SJCRH30 (cell line): ENCODE results near the gene PFKM. TPM values are rescaled to one million over a fixed set of nuclear protein-coding genes. Genes with fewer than 3 reads are reported as not detected.
"Not testable (repeated sequence)": the region's sequence is repeated elsewhere in the genome, so short reads cannot be mapped to it uniquely, and the experiment has no call there.

ENCODE experiments used
- DNase-seq, 2 experiments: peaks; one replicate each; pipeline ENCODE4 v3.0.0-alpha.2; 2015 to 2020
- H3K27ac ChIP-seq: fragments of 250-450 bp; sonication (Bioruptor Pico); 2 replicates; pipeline ENCODE4 v1.5.1; 2020; ENCODE audit warnings: mild to moderate bottlenecking, moderate library complexity
- H3K27me3 ChIP-seq: fragments of 250-450 bp; sonication (Bioruptor Pico); 2 replicates; pipeline ENCODE4 v1.5.1; 2020; ENCODE audit warnings: mild to moderate bottlenecking, moderate library complexity
- H3K36me3 ChIP-seq: fragments of 250-450 bp; sonication (Bioruptor Pico); 2 replicates; pipeline ENCODE4 v1.5.1; 2020; ENCODE audit warnings: mild to moderate bottlenecking, moderate library complexity
- H3K4me1 ChIP-seq: fragments of 250-450 bp; sonication (Bioruptor Pico); 2 replicates; pipeline ENCODE4 v1.5.1; 2020; ENCODE audit warnings: mild to moderate bottlenecking, moderate library complexity
- H3K4me3 ChIP-seq: fragments of 250-450 bp; sonication (Bioruptor Pico); 2 replicates; pipeline ENCODE4 v1.5.1; 2020; ENCODE audit warnings: mild to moderate bottlenecking, moderate library complexity
- H3K9me3 ChIP-seq: fragments of 250-450 bp; sonication (Bioruptor Pico); replicated peaks from 2 replicates; pipeline ENCODE4 v1.5.1; 2020; ENCODE audit warnings: mild to moderate bottlenecking, moderate library complexity
- total RNA-seq: library from RNA; depleted of rRNA; stranded (reverse); fragments of >200 nt; shearing (Covaris generic); gene quantifications from 2 replicates; pipeline ENCODE4 v1.2.3, GENCODE V29; 2014

The PFKM gene
- total RNA-seq, 1 experiment from 2014 or later: 69.3 TPM

- Histone ChIP-seq H3K9me3 (no peaks in the 10 kb centered on the region), H3K4me1 (peaks cover 7% of the 10 kb centered on the region; the same call in 1 of the 2 replicates), H3K4me3 (peak overlapping the region; percentile 87), H3K27me3 (no peaks in the 10 kb centered on the region), H3K27ac (no peak overlapping the region), H3K36me3 (peaks cover 3% of the 10 kb centered on the region; the same call in 1 of the 2 replicates)
- no peak for DNase-seq
These were observed 14.6 kb upstream of the PFKM start for GRCh38 chr12:48104531-48104930.

- Histone ChIP-seq H3K4me1 (peaks cover 7% of the 10 kb centered on the region; the same call in 1 of the 2 replicates), H3K9me3 (no peaks in the 10 kb centered on the region), H3K27ac (peak overlapping the region; percentile 92), H3K4me3 (peak overlapping the region; percentile 87), H3K27me3 (no peaks in the 10 kb centered on the region), H3K36me3 (no peaks in the 10 kb centered on the region)
- no peak for DNase-seq
These were observed 13.8 kb upstream of the PFKM start for GRCh38 chr12:48105321-48105866.

GRCh38 chr12:48105867-48106680 is 13.1 kb upstream of the PFKM start, which contains the start of gene SENP1:
SENP1 (minus strand) TSS chr12:48106079; CDS start chr12:48101472, 4,607 bp downstream.
- peak; percentile 91 for DNase-seq
- Histone ChIP-seq H3K4me3 (peak within 1 kb of the TSS; percentile 87), H3K36me3 (no peaks in the 10 kb centered on the region), H3K9me3 (no peaks in the 10 kb centered on the region), H3K4me1 (peaks cover 7% of the 10 kb centered on the region; the same call in 1 of the 2 replicates), H3K27ac (peak within 1 kb of the TSS; percentile 92), H3K27me3 (no peaks in the 10 kb centered on the region)

GRCh38 chr12:48106681-48107613 is 12.2 kb upstream of the PFKM start:
- no peak for DNase-seq
- Histone ChIP-seq H3K4me1 (peaks cover 7% of the 10 kb centered on the region; the same call in 1 of the 2 replicates), H3K4me3 (peak overlapping the region; percentile 87), H3K9me3 (no peaks in the 10 kb centered on the region), H3K36me3 (no peaks in the 10 kb centered on the region), H3K27me3 (no peaks in the 10 kb centered on the region), H3K27ac (peak overlapping the region; percentile 92)

- H3K36me3 ChIP-seq: no peaks in the 10 kb centered on the region
- H3K9me3 ChIP-seq: no peaks in the 10 kb centered on the region
- no peak for DNase-seq
- H3K4me3 ChIP-seq: no peak overlapping the region
- no peaks in the 10 kb centered on the region for H3K27me3 ChIP-seq
- H3K27ac ChIP-seq: no peak overlapping the region
- peaks cover 6% of the 10 kb centered on the region; the same call in 1 of the 2 replicates for H3K4me1 ChIP-seq
These were observed 9.7 kb upstream of the PFKM start for GRCh38 chr12:48109424-48109823.

DNA sequence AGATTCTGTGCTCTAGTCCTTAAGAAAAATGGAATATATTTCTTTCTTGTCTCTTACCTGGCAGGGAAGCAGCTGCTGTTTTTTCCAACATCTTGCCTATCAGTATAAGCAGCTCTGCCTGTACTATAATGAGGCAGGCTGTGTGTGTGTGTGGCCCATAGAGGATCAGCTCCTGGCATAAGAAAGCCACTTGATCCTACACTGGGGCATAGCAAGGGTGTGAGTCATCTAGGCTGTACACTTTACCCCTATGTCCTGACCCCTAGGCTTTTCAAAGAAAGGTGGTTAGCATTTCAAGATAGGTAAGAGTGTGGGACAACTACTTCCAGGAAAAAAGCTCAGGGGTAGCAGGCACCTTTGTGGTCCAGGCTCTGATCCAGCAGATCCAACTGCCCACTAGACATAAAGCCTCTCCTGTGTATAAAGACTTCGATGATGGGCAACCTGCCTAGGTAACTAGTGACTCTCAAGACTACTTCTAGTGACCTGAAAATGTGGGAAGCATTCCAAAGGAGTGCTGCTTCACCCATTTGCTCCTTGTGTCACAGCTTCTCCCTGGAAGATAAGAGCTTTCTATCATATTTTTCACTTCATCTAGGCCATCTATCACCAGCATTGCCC is 8.4 kb upstream of the PFKM start:
- H3K9me3 ChIP-seq: no peaks in the 10 kb centered on the region
- no peak overlapping the region for H3K27ac ChIP-seq
- H3K36me3 ChIP-seq: no peaks in the 10 kb centered on the region
- 0 out of 2 replicates have a peak, but pooled peaks cover 2% of the 10 kb centered on the region for H3K4me1 ChIP-seq
- H3K27me3 ChIP-seq: no peaks in the 10 kb centered on the region
- DNase-seq: no peak
- H3K4me3 ChIP-seq: no peak overlapping the region

DNA sequence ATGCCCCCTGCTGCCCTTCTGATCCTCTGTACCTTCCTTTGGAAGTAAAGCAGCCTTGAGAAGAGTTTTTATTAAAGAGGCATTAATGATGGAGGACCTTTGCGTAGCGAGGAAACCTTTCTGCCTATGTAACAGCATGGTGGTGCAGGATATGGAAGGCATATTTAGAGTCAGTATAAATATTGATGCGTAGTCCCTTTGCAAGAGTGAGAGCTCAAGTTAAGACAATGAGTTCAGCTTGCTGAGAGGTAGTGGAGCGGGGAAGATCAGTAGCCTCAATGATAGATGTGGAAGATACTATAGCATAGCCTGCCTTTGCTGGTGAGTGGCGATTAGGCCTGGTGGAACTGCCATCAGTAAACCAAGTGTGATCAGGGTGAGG is 7.9 kb upstream of the PFKM start:
- not testable (repeated sequence) for H3K27me3 ChIP-seq, H3K4me3 ChIP-seq, DNase-seq, H3K9me3 ChIP-seq, H3K27ac ChIP-seq, H3K36me3 ChIP-seq, H3K4me1 ChIP-seq

- no peaks in the 10 kb centered on the region for H3K9me3 ChIP-seq
- H3K4me3 ChIP-seq: no peak overlapping the region
- no peak for DNase-seq
- H3K27me3 ChIP-seq: peaks cover 12% of the 10 kb centered on the region
- H3K4me1 ChIP-seq: peaks cover 5% of the 10 kb centered on the region; the same call in 1 of the 2 replicates
- H3K36me3 ChIP-seq: no peaks in the 10 kb centered on the region
- no peak overlapping the region for H3K27ac ChIP-seq
These were observed 3.2 kb upstream of the PFKM start for GRCh38 chr12:48115957-48116356.

DNA sequence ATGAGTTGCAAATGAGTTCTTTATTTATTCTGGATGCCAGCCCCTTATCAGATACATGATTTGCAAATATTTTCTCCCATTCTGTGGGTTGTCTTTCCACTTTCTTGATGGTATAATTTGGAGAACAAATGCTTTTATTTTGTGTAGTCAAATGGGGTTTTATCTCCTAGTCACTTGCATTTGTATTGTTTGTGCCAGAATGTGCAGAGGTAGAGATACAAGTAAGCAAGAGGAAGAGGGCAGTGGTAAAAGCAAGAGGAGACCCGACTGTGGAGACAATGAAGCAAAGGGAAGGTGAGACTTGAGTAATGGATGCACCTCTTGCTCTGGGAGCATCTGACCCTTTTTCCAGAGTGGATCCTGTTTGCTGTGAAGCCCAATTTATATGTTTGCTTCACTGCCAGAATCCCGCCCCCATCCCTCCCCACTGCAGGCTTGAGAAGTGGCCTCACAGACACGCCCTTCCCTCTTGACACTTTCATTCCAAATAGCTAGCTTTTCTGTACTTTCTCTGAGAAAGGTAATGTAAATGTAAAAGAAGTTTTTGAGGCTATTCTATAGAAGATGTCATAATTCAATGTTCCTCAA is 786 bp upstream of the PFKM start:
- no peak overlapping the region for H3K27ac ChIP-seq
- H3K9me3 ChIP-seq: no peaks in the 10 kb centered on the region
- no peaks in the 10 kb centered on the region for H3K36me3 ChIP-seq
- H3K4me1 ChIP-seq: peaks cover 5% of the 10 kb centered on the region; the same call in 1 of the 2 replicates
- H3K27me3 ChIP-seq: peaks cover 12% of the 10 kb centered on the region
- peak overlapping the region; percentile 83 for H3K4me3 ChIP-seq
- peak in 1 of 2 experiments; percentile 22 for DNase-seq

DNA sequence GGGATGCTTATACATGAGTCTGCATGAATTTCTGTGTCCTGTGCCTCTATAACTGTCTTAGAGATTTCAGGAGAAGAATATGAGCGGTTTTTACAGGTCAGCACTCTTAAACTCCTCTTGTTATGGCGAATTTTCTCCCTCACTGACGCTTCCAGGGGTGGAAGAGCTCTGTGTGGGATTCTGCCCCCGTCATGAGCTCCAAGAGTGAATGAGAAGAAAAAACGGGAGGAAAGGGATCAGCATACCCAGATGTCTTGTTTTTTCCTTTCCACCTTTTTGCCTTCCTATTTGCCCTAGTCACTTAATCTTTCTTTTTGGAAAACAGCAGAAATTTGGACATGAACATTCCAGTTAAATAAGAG is 651 bp downstream of the PFKM start:
- H3K4me3 ChIP-seq: peak overlapping the region; percentile 83
- H3K4me1 ChIP-seq: peaks cover 5% of the 10 kb centered on the region; the same call in 1 of the 2 replicates
- no peaks in the 10 kb centered on the region for H3K36me3 ChIP-seq
- DNase-seq: no peak
- peaks cover 12% of the 10 kb centered on the region for H3K27me3 ChIP-seq
- H3K9me3 ChIP-seq: no peaks in the 10 kb centered on the region
- H3K27ac ChIP-seq: peak overlapping the region; percentile 22; the same call in 1 of the 2 replicates

DNA sequence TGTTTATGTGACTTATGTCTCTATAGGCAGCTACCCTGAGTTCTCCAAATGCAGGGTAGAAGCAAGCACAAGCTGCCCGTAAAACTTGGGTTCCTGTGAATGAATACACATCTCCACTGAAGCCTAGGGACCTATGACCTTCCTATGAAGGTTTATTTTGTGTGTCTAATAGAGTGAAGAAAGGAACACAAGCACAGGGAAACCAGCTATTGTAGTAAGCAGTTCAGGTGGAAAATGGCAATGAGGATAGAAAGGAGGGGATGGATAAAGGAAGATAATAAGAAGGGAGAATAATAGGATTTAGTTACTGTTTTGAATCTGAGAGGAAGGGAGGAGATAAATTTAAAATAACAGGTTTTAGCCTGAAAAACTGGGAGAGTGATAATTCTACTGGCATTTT is 2.4 kb downstream of the PFKM start:
- no peak for DNase-seq
- Histone ChIP-seq H3K9me3 (no peaks in the 10 kb centered on the region), H3K4me1 (peaks cover 5% of the 10 kb centered on the region; the same call in 1 of the 2 replicates), H3K27ac (no peak overlapping the region), H3K36me3 (no peaks in the 10 kb centered on the region), H3K4me3 (no peak overlapping the region), H3K27me3 (peaks cover 11% of the 10 kb centered on the region)

DNA sequence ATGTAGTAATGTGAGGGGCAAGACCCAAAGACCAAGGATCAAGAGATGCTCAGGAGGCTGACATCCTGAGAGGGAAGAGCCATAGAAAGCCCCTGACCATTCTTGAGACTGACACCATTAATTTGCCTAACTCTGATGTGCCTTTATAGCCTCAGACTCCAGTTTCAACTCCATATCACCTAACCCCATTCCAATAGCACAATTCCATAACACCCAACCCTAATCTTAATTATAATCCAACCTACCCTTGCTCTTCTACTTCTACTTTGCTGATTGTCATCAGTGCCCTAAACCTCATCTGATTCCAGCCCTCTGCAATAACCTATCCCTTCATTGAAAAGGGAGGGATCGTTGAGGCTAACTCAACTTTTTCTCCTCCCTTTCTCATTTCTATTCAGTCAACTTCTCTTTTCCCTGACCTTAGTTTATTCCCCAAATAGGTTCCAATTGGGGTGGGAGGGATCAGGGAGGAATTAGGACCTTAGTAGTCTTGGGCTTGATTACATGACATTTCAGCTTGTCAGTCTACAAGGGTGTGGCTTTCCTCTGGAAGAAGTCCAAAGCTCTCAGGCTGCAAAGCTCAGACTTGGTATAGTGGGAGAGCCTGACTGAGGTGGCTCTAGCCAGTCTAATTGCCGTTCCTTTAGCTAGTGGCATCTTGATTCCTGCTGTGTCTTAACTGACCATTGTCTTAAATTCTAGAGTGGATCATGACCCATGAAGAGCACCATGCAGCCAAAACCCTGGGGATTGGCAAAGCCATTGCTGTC is 3.1 kb downstream of the PFKM start:
- peaks cover 5% of the 10 kb centered on the region; the same call in 1 of the 2 replicates for H3K4me1 ChIP-seq
- peaks cover 4% of the 10 kb centered on the region; the same call in 1 of the 2 replicates for H3K36me3 ChIP-seq
- H3K27me3 ChIP-seq: peaks cover 6% of the 10 kb centered on the region; the same call in 1 of the 2 replicates
- DNase-seq: no peak
- H3K9me3 ChIP-seq: no peaks in the 10 kb centered on the region
- H3K27ac ChIP-seq: no peak overlapping the region
- H3K4me3 ChIP-seq: no peak overlapping the region

GRCh38 chr12:48123169-48123568 is 4.0 kb downstream of the PFKM start:
- no peak for DNase-seq
- Histone ChIP-seq H3K9me3 (no peaks in the 10 kb centered on the region), H3K4me3 (no peak overlapping the region), H3K27me3 (0 out of 2 replicates have a peak, but pooled peaks cover under 1% of the 10 kb centered on the region), H3K27ac (no peak overlapping the region), H3K36me3 (peaks cover 6% of the 10 kb centered on the region; the same call in 1 of the 2 replicates), H3K4me1 (peaks cover 5% of the 10 kb centered on the region; the same call in 1 of the 2 replicates)
